Activated CD4-positive, alpha-beta T cell treated with anti-CD3 and anti-CD28 coated beads for 4 hours (primary cell): ENCODE measurements around the gene KREMEN1.
"Not testable (repeated sequence)": the region's sequence is repeated elsewhere in the genome, so short reads cannot be mapped to it uniquely, and the experiment has no call there.

Source experiments
- DNase-seq, 2 donors: peaks; one replicate each; pipeline ENCODE4 v3.0.0-alpha.2; 2020

The KREMEN1 gene

DNA sequence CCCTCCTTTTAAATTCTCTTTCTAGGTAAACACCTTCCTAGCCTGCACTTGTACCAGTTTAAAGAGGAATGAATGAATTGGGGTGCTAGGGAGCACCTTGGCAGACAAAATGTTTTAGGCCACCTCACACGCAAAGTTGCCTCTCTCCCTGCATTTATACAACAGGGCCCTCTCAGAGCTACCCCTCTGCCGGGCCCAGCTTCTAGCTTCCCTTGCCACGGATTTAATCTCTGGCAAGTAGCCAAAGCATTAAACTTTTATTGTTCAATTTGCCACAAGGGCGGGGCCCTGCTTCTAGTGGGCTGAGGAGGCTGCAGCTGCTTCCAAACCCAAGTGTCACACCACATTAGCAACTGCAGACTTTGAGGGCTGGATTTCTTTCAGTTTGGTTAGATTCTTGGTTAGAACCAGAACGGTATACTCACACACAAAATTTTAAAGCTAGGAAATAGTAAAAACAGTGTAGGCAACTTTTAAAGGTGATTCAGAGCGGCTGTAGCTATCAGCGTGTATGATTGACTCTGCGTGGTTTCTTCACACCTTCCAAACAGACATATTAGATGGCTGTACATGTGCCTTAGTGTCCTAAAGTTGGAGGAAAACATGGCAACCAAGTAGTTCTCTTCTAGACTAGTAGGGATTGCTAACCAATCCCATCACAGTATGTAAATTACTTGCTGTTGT lies 6.5 kb downstream of the KREMEN1 start:
- no peak for DNase-seq

DNA sequence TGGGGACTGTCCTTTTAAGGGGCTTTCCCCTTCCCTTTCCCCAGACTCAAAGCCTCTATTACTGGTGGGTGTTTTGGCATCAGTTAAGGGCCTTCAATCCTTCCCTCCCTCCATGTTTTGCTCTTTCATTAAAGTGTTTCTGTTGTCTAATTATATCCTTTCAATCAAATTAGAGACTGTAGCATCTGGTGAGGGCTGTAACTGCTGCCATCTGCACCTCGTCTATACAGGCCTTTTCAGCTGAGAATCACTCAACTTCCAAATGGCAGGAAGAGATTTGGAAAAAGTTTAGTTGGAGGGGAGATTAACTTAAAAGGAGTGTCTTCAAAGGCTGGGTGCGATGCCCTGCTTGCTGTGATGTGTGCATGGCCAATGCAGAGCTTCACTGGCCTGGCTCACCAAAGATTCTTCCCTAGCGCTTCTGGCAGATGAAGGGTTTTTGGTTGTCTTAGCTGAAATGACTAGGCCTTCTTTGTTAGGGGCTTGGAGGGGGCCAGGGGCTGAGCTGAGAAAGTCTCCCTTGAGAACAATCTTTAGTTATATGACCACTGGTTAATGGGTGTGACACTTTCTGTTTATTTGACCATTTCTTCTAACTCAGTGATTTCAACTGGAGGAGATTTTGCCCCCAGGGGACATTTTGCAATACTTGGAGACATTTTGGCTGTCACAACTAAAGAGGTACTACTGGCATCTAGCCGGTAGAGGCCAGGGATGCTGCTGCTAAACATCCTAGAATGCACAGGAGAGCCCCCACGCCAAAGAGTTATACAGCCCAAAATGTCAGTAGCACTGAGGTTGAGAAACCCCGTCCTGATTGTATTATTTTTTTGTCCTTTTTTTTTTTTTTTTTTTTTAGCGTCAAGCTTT lies 7.5 kb downstream of the KREMEN1 start:
- DNase-seq: no peak

DNA sequence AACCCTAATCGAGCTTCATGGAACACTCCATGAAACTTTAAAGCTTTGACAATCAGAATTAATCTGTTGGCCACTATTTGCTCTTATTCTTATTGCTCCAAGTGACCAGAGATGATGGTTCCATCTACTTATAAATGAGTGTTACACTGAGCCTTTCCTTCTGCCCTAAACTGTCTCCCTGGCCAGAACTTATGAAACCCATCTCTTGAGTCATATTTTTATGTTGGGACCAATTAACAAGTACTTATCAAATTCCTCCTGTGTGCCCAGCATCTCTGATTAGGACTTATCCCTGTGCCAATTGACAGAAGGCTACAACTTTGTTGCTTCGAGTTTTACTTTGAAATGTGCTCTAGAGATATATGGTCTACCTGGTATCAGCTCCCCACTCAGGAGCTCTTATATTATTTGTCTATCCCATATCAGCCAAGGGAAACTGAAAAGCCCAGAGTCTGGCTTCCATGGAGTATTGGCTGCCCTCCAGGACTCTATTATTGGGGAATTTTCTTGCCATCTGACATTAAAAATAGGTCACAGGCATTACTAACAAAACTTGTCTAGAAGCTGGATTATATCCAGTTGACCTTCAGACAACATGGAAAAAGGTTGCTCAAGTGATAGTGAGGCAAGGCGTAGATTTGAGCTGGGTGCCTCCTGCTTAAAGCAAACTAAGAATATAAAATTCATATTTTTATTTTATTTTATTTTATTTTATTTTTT lies 8.8 kb downstream of the KREMEN1 start:
- DNase-seq: no peak

GRCh38 chr22:29082826-29083545 lies 10.2 kb downstream of the KREMEN1 start:
- no peak for DNase-seq

- not testable (repeated sequence) for DNase-seq
These were observed 10.7 kb downstream of the KREMEN1 start for GRCh38 chr22:29083576-29083932.

DNA sequence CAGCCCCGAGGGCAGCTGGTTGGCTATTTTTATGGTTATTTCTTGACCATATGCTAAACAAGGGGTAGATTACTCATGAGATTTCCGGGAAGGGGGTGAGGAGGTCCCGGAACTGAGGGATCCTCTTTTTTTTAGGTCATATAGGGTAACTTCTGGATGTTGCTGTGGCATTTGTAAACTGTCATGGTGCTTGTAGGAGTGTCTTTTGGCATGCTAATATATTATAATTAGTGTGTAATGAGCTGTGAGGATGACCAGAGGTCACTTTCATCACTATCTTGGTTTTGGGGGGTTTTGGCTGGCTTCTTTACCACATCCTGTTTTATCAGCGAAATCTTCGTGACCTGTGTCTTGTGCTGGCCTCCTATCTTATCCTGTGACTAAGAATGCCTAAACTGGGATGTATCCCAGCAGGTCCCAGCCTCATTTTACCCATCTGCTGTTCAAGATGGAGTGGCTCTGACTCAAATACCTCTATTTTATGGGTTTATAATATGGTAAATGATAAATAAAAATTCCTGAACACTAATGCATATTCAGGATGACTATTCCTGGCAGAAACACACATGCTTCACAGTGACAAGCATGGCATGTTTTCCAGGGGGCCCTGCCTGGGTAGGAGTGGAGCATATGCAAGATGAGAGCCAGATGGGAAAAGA lies 11.2 kb downstream of the KREMEN1 start:
- no peak for DNase-seq

GRCh38 chr22:29087012-29087411 lies 14.2 kb downstream of the KREMEN1 start:
- DNase-seq: no peak

DNA sequence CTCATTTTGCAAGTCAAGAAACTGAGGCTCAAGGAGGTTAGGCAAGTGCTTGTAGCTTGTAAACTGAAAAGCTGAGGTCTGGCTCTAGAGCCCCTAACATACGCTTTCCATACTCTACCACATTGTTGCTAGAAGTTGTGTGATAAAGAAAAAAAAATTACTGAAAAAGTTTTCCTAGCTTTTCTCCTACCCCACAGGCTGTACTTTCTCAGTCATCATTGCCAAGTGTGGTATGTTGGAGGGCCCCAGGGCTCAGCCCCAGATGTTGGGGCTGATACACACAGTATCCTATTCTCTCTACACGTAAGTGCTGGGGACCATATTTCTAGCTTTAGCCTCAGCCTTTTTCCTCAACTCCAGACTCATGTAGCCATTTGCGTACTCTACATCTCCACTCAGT lies 16.0 kb downstream of the KREMEN1 start:
- DNase-seq: no peak

GRCh38 chr22:29089507-29089906 lies 16.7 kb downstream of the KREMEN1 start:
- no peak for DNase-seq

GRCh38 chr22:29090039-29090438 lies 17.2 kb downstream of the KREMEN1 start:
- DNase-seq: no peak

GRCh38 chr22:29092243-29092642 lies 19.4 kb downstream of the KREMEN1 start:
- DNase-seq: no peak

- DNase-seq: no peak
These were observed 20.2 kb downstream of the KREMEN1 start for GRCh38 chr22:29093030-29093429.

- no peak for DNase-seq
These were observed 20.9 kb downstream of the KREMEN1 start for GRCh38 chr22:29093501-29094300.

DNA sequence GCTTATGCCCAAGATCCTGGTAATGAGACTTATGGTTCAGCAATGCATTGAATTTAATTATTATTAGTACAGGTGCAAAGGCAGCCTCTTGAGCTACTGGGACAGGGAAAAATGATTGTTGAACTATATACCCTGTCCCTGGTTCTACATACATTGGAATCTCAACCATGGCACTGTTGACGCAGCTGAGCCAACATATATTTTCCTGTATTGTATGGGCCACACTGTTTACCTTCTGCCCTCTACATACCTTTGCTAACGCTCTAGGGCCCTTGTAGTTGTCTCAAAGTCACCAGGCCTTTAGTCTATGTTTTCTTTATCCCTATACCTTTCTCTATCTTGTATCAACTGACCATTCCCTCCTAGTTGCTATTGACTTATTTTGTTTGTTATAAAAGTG lies 22.6 kb downstream of the KREMEN1 start:
- no peak for DNase-seq

- DNase-seq: no peak
These were observed 24.2 kb downstream of the KREMEN1 start for GRCh38 chr22:29096736-29097669.

GRCh38 chr22:29098296-29098695 lies 25.5 kb downstream of the KREMEN1 start:
- DNase-seq: no peak

GRCh38 chr22:29102300-29102699 lies 29.5 kb downstream of the KREMEN1 start:
- no peak for DNase-seq

DNA sequence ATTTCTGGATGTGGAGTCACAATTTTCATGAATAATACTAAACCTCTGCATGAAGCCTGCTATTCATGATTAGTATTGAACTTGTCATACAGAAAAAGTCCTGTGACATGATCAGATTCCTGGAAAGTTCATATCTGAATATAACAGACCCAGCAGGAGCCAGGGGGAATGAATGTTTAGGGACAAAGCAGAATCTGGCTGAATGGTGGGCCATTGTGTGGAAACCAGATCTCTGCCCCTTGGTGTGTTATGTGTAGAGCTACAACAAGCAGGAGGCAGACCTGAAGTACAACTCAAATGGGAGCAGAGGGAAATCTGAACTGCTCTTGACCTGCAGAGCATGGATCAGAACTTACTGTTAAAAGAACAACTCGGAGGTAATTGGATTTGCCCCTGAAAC lies 30.3 kb downstream of the KREMEN1 start:
- DNase-seq: no peak

DNA sequence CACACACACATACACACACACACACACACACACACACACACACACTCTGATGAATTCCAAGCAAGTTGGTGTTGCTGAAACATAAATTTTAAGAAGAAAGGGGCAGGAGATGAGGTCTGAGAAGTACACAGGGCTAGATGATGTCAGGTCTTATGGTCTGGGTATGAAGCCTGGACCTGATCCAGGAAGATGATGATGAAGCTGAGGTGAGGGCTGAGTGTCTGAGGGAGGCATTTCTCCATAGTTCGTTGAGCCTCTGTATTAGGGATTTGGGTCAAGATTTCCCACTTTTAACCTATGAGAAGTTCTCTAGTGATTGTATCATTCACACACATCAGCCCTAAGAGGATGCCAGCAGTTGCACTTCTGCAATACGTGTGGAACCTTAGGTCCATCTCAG lies 32.6 kb downstream of the KREMEN1 start:
- no peak for DNase-seq

- no peak for DNase-seq
These were observed 34.0 kb downstream of the KREMEN1 start for GRCh38 chr22:29106839-29107238.

- DNase-seq: no peak
These were observed 35.3 kb downstream of the KREMEN1 start for GRCh38 chr22:29108137-29108536.
